Endothelial cell of umbilical vein (primary cell): Measurements from ENCODE around the gene CCDC102B.
"Not testable (repeated sequence)": the region's sequence is repeated elsewhere in the genome, so short reads cannot be mapped to it uniquely, and the experiment has no call there.

ENCODE experiments used
- EZH2 ChIP-seq: IDR thresholded peaks from 2 replicates; pipeline ENCODE4 v1.6.1; 2012; ENCODE audit warnings: borderline replicate concordance, low read depth, mild to moderate bottlenecking, moderate library complexity, low read length, inconsistent platforms; ENCODE audit not compliant: severe bottlenecking
- FOS ChIP-seq: IDR thresholded peaks from 2 replicates; pipeline ENCODE4 v1.6.1; 2011; ENCODE audit warnings: mild to moderate bottlenecking, low read length, moderate library complexity, borderline replicate concordance; ENCODE audit not compliant: insufficient read depth
- POLR2A ChIP-seq: IDR thresholded peaks from 2 replicates; pipeline ENCODE4 v1.6.1; 2012; ENCODE audit warnings: low read depth, mild to moderate bottlenecking, control low read depth, low read length
- POLR2AphosphoS5 ChIP-seq: IDR thresholded peaks from 2 replicates; pipeline ENCODE4 v1.6.1; 2012; ENCODE audit warnings: low read depth, mild to moderate bottlenecking, control low read depth, low read length, moderate library complexity; ENCODE audit not compliant: insufficient read depth
- TF ChIP-seq, protein P1 (sequence below), 2 donors: IDR thresholded peaks; 1 replicate in 1 of 2; 2 replicates in 1 of 2; pipeline ENCODE4 v1.5.1; 2011; ENCODE audit warnings: low read length in 2 of 2, mild to moderate bottlenecking in 2 of 2, moderate library complexity in 2 of 2, control low read depth in 1 of 2, inconsistent platforms in 1 of 2, low read depth in 1 of 2; ENCODE audit not compliant: insufficient read depth in 1 of 2; ENCODE audit errors: extremely low read depth in 1 of 2
- TF ChIP-seq, protein P2 (sequence below): IDR thresholded peaks from 2 replicates; pipeline ENCODE4 v1.6.1; 2011; ENCODE audit not compliant: insufficient read depth, insufficient read length

DNA sequence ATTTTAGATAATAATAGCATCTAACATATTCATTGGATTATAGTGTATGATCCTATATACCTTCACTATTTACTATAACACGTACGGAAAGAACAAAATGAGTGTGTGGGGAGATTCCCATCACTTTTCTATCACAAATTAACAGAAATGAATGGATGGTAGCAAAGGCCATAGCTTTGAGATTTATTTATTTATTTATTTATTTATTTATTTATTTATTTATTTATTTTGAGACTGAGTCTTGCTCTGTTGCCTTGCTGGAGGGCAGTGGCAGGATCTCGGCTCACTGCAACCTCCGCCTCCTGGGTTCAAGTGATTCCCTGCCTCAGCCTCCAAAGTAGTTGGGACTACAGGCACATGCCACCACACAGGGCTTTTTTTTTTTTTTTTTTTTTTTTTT is 208.3 kb downstream of the CCDC102B start:
- not testable (repeated sequence) for TF ChIP-seq POLR2AphosphoS5, EZH2, POLR2A, FOS
- TF ChIP-seq, protein P1, sequence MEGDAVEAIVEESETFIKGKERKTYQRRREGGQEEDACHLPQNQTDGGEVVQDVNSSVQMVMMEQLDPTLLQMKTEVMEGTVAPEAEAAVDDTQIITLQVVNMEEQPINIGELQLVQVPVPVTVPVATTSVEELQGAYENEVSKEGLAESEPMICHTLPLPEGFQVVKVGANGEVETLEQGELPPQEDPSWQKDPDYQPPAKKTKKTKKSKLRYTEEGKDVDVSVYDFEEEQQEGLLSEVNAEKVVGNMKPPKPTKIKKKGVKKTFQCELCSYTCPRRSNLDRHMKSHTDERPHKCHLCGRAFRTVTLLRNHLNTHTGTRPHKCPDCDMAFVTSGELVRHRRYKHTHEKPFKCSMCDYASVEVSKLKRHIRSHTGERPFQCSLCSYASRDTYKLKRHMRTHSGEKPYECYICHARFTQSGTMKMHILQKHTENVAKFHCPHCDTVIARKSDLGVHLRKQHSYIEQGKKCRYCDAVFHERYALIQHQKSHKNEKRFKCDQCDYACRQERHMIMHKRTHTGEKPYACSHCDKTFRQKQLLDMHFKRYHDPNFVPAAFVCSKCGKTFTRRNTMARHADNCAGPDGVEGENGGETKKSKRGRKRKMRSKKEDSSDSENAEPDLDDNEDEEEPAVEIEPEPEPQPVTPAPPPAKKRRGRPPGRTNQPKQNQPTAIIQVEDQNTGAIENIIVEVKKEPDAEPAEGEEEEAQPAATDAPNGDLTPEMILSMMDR (IDR thresholded peaks at IDR 0.05; ENCODE audit: extremely low read depth in 1 of 2, insufficient read depth in 1 of 2, low read depth in 1 of 2, low read length in 2 of 2): not testable (repeated sequence)
- TF ChIP-seq, protein P2, sequence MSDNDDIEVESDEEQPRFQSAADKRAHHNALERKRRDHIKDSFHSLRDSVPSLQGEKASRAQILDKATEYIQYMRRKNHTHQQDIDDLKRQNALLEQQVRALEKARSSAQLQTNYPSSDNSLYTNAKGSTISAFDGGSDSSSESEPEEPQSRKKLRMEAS: not testable (repeated sequence)
